Upper lobe of left lung (tissue), 6 donors: ENCODE measurements around the gene WDR37. TPM values are rescaled to one million over a fixed set of nuclear protein-coding genes. Genes with fewer than 3 reads are reported as not detected.
"Not testable (repeated sequence)": the region's sequence is repeated elsewhere in the genome, so short reads cannot be mapped to it uniquely, and the experiment has no call there.

Experiments used
- ATAC-seq, 2 donors: fragments of 200-7000 bp; cut with Tn5 transposase; one replicate each; pipeline ENCODE4 v1.9.1; 2022; ENCODE audit warnings: mild to moderate bottlenecking in 2 of 2, moderate library complexity in 2 of 2; ENCODE audit not compliant: low FRiP score in 2 of 2
- DNase-seq, 2 donors: peaks; one replicate each; pipeline ENCODE4 v3.0.0-alpha.2; 2019 to 2020
- H3K27ac ChIP-seq, 4 donors: fragments of 200-600 bp; sonication (generic); one replicate each; pipeline ENCODE4 v1.5.1; 2016 to 2019
- H3K27me3 ChIP-seq, 4 donors: fragments of 200-600 bp; sonication (generic); one replicate each; pipeline ENCODE4 v1.5.1; 2017 to 2019
- H3K36me3 ChIP-seq, 4 donors: fragments of 200-600 bp; sonication (generic); one replicate each; pipeline ENCODE4 v1.5.1; 2016 to 2019
- H3K4me1 ChIP-seq, 4 donors: fragments of 200-600 bp; sonication (generic); one replicate each; pipeline ENCODE4 v1.5.1; 2018 to 2019
- H3K4me3 ChIP-seq, 4 donors: fragments of 200-600 bp; sonication (generic); one replicate each; pipeline ENCODE4 v1.5.1; 2017 to 2019; ENCODE audit warnings: mild to moderate bottlenecking in 2 of 4, moderate library complexity in 1 of 4
- H3K9me3 ChIP-seq, 4 donors: fragments of 200-600 bp; sonication (generic); one replicate each; pipeline ENCODE4 v1.5.1; 2018 to 2019
- EP300 ChIP-seq, 4 donors: sonication (generic); formaldehyde crosslinking; IDR thresholded peaks; one replicate each; pipeline ENCODE4 v1.5.1; 2017; ENCODE audit warnings: antibody characterized with exemption in 4 of 4, control low read depth in 2 of 4
- POLR2A ChIP-seq, 4 donors: fragments of 450-650 bp; IDR thresholded peaks; one replicate each; pipeline ENCODE4 v1.5.1; 2016 to 2017; ENCODE audit warnings: antibody characterized with exemption in 4 of 4, mild to moderate bottlenecking in 2 of 4
- POLR2AphosphoS5 ChIP-seq, 2 donors: sonication (generic); formaldehyde crosslinking; IDR thresholded peaks; one replicate each; pipeline ENCODE4 v1.5.1; 2017; ENCODE audit warnings: antibody characterized with exemption in 2 of 2
- WGBS, 2 donors: methylation state at CpG; one replicate each; pipeline ENCODE4 v1.1.5; 2017 to 2018; 5-methylcytosine and 5-hydroxymethylcytosine counted together
- total RNA-seq, 6 donors: library from RNA; depleted of rRNA in 4 of 6; stranded (reverse); fragments of >200 nt in 4 of 6; gene quantifications; one replicate each; pipeline versions ENCODE4 v1.1.0 to v1.2.1, GENCODE V29; 2016 to 2021
- TF ChIP-seq, protein P1 (sequence below), 6 experiments: fragments of 450-650 bp in 4 of 6; fragments of 200-600 bp in 2 of 6; sonication (generic) in 2 of 6; IDR thresholded peaks; one replicate each; pipeline ENCODE4 v1.5.1; 2016 to 2019; ENCODE audit warnings: antibody characterized with exemption in 6 of 6
- donor health status: DM: no; HTN: no; CAD: no; lungs with moderate emphysema.
- donor health status: DM: no; HTN: yes; CAD: no; lungs with severe emphysema.

Gene WDR37
- total RNA-seq, 6 donors from 2014 or later = 18.1 to 31.4 (median 19.9) TPM

DNA sequence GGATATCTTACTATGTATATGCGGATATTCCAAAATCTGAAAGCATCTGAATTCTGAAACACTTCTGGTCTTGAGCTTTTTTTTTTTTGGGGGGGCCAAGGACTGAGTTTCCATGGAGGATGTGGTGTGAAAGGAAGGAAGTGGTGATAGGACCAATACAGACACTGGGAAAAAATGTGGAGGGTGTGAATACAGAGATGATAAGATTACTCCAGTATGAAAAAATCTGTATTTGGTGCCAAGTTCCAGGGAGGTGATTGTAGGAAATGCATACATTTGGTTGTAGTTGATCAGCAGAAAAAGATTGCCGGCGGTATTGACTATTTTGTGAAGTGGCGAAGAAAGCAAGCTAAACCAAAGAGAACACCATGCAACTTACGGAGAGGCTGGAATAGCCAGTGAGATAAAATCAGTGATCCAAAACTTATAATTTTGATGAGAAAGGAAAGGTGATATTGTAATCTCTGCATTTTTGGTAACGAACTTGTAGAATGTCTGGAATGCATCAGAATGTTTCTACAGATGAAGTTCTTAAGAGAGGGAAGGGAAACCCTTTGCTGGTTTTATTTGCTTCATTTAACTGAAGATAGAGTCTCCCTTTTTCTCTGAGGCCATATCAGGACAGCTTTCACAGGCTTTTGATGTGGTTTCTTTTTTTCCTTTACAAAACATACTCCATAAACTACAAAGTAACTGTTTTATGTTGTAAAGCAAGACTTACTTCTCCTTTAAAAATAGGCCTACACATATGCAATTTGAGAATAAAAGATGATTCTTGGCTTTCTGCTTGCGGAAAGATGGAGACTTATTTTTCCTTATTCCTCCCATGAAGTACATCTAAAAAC lies 6.0 kb downstream of the WDR37 start:
- peaks cover 0 to 7% (median 6%) of the 10 kb centered on the region in 4 donors for H3K36me3 ChIP-seq
- H3K27ac ChIP-seq = peak overlapping the region in 1 of 4 donors; percentile 23
- TF ChIP-seq POLR2AphosphoS5 (IDR thresholded peaks at IDR 0.05) = no peak
- TF ChIP-seq POLR2A (IDR thresholded peaks at IDR 0.05) = no peak
- TF ChIP-seq, protein P1, sequence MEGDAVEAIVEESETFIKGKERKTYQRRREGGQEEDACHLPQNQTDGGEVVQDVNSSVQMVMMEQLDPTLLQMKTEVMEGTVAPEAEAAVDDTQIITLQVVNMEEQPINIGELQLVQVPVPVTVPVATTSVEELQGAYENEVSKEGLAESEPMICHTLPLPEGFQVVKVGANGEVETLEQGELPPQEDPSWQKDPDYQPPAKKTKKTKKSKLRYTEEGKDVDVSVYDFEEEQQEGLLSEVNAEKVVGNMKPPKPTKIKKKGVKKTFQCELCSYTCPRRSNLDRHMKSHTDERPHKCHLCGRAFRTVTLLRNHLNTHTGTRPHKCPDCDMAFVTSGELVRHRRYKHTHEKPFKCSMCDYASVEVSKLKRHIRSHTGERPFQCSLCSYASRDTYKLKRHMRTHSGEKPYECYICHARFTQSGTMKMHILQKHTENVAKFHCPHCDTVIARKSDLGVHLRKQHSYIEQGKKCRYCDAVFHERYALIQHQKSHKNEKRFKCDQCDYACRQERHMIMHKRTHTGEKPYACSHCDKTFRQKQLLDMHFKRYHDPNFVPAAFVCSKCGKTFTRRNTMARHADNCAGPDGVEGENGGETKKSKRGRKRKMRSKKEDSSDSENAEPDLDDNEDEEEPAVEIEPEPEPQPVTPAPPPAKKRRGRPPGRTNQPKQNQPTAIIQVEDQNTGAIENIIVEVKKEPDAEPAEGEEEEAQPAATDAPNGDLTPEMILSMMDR (IDR thresholded peaks at IDR 0.05) = no peak
- no peak for TF ChIP-seq EP300 (IDR thresholded peaks at IDR 0.05)
- peaks cover 11 to 16% (median 14%) of the 10 kb centered on the region in 4 donors for H3K4me1 ChIP-seq
- ATAC-seq (no peak), DNase-seq (no peak)
- WGBS, 2 donors = 89 to 91% methylated on average over 7 of the region's 7 CpGs
- H3K4me3 ChIP-seq = no peak overlapping the region
- H3K27me3 ChIP-seq = no peaks in the 10 kb centered on the region
- H3K9me3 ChIP-seq = no peaks in the 10 kb centered on the region

DNA sequence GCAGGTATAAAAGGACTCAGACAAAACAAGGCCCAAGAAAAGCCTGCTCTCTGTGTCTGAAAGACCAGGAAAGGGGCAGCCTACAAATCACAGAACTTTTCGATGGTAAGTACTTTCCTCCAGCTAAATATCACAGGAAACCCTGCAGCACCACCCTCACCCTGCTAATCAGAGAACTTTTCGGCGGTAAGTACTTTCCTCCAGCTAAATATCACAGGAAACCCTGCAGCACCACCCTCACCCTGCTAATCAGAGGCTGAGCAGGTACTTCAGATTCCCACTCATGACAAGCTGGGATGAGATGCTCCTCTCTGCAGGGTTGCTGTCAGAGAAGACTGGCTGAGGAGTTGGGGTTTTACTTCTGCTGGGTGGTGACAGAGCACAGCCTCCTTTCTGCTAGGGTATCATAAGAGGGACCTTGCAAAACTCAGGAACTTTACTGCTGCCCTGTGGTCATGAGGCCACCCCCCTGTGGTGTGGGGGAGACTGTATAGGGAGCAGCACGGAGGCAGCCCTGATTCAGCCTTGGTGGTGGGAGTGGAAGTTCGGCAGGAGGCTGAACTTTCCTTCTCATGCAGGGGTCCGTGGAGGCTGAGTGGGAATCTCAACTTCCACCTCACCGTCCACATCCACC lies 7.2 kb downstream of the WDR37 start:
- H3K9me3 ChIP-seq = no peaks in the 10 kb centered on the region
- peaks cover under 1 to 8% (median 4%) of the 10 kb centered on the region in 4 donors for H3K4me1 ChIP-seq
- WGBS, 2 donors = 72 to 78% methylated on average over 7 of the region's 7 CpGs
- H3K27me3 ChIP-seq = no peaks in the 10 kb centered on the region
- ATAC-seq = no peak
- peaks cover 0 to 7% (median 6%) of the 10 kb centered on the region in 4 donors for H3K36me3 ChIP-seq
- peak overlapping the region in 1 of 4 donors; percentile 23 for H3K27ac ChIP-seq
- TF ChIP-seq, protein P1 (IDR thresholded peaks at IDR 0.05) = no peak
- no peak for TF ChIP-seq POLR2AphosphoS5 (IDR thresholded peaks at IDR 0.05)
- DNase-seq = no peak
- H3K4me3 ChIP-seq = no peak overlapping the region

GRCh38 chr10:1064964-1065247 lies 8.7 kb downstream of the WDR37 start:
- 72 to 78% methylated on average over 4 of the region's 4 CpGs for WGBS, 2 donors
- H3K4me1 ChIP-seq = peaks cover 0 to 6% (median 3%) of the 10 kb centered on the region in 4 donors
- TF ChIP-seq POLR2AphosphoS5 (IDR thresholded peaks at IDR 0.05) (no peak), POLR2A (IDR thresholded peaks at IDR 0.05) (no peak), EP300 (IDR thresholded peaks at IDR 0.05) (no peak)
- TF ChIP-seq, protein P1 (IDR thresholded peaks at IDR 0.05) = no peak
- no peaks in the 10 kb centered on the region for H3K9me3 ChIP-seq
- ATAC-seq (no peak), DNase-seq (no peak)
- no peak overlapping the region for H3K27ac ChIP-seq
- H3K4me3 ChIP-seq = no peak overlapping the region
- peaks cover 0 to 7% (median 6%) of the 10 kb centered on the region in 4 donors for H3K36me3 ChIP-seq
- no peaks in the 10 kb centered on the region for H3K27me3 ChIP-seq

- DNase-seq, H3K9me3 ChIP-seq, ATAC-seq, H3K36me3 ChIP-seq, H3K27me3 ChIP-seq, H3K27ac ChIP-seq, H3K4me3 ChIP-seq, H3K4me1 ChIP-seq: not testable (repeated sequence)
- WGBS, 2 donors = 88 to 96% methylated on average over 8 of the region's 8 CpGs
Measured at GRCh38 chr10:1066734-1067133, 10.5 kb downstream of the WDR37 start.

DNA sequence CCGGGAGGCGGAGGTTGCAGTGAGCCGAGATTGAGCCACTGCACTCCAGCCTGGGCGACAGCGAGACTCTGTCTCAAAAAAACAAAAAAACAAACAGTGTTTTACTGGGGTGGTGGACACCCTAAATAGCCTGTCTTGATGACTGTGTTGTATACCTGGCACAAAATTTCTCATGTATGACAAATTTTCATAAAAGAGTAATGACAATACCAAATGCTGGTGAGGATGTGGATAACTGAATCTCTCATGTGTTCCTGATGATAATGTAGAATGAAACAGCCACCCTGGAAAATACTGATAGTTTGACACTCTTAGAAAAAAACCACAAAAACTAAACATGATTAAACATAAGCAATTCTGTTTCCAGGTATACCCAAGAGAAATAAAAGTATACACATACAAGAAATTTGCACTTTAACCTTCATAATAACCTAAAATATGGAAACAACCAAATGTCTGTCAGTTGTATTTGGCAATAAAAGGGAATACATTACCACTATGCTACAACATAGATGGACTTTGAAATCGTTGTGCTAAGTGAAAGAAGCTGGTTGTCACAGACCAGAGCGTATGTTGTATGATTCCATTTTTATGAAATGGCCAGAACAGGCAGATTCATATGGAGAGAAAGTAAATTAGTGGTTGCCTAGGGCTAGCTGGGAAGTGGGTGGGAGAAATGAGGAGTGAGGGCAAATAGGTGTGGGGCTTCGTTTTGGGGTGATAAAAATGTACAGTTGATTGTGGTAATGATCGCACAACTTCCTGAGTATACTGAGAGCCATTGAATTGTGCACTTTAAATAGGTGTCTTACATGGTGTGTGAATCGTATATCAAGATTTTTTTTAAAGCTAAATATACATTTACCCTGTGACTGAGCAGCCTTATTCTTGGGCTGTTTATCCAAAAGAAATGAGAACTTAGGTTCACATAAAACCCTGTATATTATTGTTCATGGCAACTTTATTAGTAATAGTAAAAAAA lies 12.5 kb downstream of the WDR37 start:
- WGBS, 2 donors = 77 to 80% methylated on average over 10 of the region's 10 CpGs
- Histone ChIP-seq H3K4me1 (peaks cover 0 to 4% (median 0%) of the 10 kb centered on the region in 4 donors), H3K4me3 (no peak overlapping the region), H3K9me3 (no peaks in the 10 kb centered on the region), H3K27me3 (no peaks in the 10 kb centered on the region), H3K27ac (no peak overlapping the region), H3K36me3 (peaks cover 1 to 18% (median 9%) of the 10 kb centered on the region in 4 donors)
- DNase-seq (no peak), ATAC-seq (no peak)
- TF ChIP-seq, protein P1 (IDR thresholded peaks at IDR 0.05) = no peak
- TF ChIP-seq POLR2A (IDR thresholded peaks at IDR 0.05) (no peak), POLR2AphosphoS5 (IDR thresholded peaks at IDR 0.05) (no peak), EP300 (IDR thresholded peaks at IDR 0.05) (no peak)
